NCI-H1105 (cell line): ENCODE measurements around the gene CD80.
A peak's percentile ranks its signal among the peaks of the same experiment; 100 is the strongest.

ENCODE experiments used
- DNase-seq: peaks from one replicate; lab custom pipeline; 2025; lab: John Stamatoyannopoulos, UW

The CD80 gene

DNA sequence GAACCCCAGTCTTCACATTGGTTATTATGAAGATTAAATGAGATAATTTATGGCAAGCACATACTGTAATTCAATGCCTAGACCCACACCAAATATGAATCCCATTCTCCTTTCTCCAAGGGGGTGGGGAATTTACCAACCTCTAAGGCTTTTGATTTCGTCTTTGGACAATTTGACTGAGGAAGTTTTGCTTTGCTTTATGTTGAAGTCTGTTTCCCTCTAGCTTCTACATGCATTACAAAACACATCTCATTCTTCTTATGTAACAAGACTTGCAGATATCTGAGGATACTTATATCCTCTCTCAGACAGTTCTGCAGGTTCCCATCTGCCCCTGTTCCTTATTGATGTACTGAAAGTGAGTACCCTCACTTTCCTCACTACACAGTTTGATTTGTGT, 12.2 kb downstream of the CD80 start:
- DNase-seq, result no peak

DNA sequence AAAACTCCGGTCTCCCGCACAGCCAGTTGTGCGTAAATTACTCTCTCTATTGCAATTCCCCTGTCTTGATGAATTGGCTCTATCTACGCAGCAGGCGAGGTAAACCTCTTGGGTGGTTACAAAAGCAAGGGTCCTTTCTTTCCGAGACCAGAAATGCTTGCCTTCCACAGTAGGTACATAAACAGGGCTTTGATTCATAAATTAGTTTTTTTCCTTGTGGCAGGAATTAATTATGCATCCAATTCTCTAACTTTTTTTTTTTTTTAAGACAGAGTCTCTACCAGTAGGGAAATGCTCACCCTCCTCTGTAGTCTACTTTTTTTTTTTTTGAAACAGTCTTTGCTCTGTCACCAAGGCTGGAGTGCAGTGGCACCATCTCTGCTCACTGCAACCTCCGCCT, 16.3 kb downstream of the CD80 start:
- no peak for DNase-seq

DNA sequence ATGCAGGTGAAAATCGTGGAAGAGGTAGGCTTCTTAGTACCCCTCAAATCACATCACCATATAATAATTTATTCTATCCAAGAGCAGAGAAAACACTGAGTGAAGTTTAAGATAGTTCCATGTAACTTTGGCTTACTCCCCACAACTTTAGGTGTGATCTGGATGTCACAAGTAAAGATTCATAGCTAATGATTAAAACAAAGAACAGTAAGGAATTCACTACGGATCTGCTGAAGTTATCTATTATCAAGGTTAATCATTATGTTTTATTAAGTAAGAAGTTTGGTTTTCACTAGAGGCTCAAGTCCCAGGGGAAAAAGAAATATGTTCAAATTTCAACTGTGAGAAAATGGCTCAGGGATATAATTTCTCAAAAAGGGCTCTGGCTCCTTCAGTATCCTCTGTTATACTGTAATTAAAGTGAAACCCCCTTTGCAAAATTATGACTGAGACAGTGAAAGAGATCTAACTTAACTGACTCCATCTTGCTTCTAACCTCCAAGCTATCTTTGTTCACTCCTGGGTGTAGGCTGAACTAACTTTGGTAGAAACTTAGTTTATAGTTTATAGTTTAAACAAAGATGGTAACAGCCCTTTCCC, 17.1 kb downstream of the CD80 start:
- DNase-seq, result no peak

DNA sequence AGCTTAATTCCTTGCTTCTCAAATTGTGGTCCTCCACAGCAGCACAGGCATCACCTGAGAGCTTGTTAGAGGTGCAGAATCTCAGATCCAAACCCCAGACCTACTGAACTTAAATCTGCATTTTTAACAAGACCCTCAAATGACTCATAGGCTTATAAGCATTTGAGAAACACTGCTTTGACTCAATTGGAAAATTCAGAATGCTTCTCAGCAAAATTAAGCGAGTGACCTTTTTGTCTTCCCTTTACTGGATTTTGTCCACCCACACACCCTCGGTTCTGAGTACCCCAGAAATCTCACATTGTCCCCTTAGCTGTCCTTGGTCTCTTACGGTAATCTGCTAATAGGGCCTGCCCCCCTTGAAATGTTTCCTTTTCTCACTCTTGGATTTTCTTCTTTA, 17.9 kb downstream of the CD80 start:
- DNase-seq, result no peak

DNA sequence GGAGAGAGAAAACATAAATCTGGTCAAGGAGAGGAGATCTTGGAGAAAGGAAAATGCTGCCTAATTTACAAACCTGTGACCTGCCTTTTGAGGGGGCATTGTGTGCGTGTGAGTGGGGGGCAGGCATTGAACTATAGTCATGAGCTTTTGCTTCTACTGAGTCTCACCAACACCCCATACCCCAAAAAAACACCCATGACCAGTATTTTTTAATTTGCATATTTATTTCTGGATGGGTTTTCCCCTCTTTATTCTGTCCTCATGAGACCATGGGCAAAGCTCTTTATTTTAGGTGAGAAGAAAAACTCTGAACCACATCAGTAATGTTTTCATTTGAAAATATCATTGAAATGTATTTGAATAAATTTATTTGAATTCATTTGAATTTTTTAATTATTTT, 20.6 kb downstream of the CD80 start:
- DNase-seq, result no peak

DNA sequence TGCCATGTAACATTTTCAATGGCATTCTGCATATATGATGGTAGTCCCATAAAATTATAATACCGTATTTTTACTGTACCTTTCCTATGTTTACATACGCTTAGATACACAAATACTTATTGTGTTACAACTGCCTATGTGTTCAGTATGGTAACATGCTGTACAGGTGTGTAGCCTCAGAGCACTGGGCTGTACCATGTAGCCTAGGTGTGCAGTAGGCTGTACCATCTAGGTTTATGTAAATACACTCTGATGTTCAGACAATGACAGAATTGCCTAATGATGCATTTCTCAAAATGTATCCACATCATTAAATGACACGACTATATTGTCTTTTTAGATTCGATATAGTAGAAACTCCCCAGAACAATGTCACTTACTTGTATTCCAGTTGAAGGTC, 22.7 kb downstream of the CD80 start:
- no peak for DNase-seq

DNA sequence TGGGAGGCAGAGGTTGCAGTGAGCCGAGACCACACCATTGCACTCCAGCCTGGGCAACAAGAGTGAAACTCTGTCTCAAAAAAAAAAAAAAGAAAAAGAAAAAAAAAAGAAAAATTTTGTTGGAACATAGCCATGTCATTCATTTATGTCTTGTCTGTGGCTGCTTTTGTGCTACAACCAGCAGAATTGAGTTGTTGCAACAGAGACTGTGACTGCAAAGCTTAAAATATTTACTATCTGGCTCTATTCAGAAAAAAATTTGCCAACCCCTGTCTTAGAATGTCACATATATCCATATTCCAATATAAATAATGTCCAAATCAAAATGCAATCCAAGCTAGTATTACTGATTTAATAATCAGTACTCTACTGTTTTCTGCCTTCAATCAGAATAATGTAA, 25.1 kb downstream of the CD80 start:
- DNase-seq, result no peak

DNA sequence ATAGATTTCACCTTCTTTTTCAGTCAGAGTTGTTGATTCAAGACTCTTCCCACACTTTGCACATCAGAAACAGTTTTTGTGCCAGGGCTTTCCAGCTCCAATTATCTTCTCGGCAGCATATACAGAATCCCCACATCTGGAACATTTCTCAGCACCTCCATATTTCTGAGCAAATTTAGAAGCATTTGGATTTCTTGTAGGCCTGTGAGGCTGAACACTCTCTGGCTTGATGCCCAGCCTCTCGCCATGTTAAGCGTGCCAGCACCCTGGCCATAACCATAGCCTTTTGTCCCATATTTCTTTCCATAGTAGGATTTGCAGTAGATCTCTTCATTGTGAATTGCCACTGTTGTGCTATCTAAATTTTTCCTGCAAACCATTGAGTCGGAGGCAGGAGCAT, 28.3 kb downstream of the CD80 start:
- no peak for DNase-seq

DNA sequence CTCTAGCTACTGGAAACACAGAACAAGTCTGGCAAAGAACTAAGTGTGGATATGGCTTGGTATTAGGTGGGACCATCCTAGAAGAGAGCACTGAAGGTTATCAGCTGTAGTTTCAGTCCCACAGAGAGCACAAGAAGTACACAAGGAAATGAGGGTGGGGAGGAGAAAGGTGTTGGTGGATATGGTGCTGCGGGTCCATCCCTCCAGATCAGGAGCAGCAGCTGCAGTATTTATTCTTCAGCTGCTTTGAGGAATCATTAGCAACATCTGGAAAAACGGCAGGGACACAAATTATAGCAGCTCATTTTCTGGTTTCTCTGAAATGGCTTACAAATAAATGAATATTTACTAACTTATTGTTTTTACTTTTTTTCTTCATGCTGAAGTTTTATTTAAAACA, 29.0 kb downstream of the CD80 start:
- no peak for DNase-seq

DNA sequence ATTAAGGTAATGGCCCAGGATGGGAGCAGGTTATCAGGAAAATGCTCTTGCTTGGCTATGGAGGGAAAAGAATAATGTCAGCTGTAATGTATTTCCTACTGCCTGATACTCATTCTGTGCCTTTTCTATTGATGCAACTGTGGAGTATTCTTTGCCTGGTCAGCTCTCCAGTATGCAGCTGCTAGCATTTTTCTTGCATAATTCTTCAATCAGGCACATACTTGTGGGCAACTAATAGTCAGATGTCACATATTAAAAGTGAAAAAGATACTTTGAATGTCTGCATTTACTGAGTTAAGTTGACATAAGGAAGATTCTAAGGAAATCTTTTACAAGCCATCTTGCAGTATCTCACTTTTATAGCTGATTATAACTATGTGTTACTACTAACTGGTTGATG, 29.5 kb downstream of the CD80 start:
- no peak for DNase-seq

DNA sequence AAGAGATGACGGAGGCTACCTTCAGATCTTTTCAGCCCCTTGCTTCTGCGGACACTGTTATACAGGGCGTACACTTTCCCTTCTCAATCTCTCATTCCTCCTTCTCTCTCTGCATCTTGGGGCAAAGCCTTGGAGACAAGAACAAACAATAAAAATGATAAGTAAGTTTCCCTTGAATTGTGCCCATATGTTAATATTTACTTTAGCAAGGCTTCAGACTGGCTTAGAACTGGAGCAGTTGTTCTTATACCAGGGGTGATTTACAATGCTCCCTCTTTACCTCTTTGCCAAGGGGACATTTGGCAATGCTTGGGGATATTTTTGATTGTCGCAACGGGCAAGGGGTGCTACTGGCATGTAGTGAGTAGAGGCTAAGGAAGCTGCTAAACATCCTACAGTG, 31.7 kb downstream of the CD80 start:
- DNase-seq, result no peak

DNA sequence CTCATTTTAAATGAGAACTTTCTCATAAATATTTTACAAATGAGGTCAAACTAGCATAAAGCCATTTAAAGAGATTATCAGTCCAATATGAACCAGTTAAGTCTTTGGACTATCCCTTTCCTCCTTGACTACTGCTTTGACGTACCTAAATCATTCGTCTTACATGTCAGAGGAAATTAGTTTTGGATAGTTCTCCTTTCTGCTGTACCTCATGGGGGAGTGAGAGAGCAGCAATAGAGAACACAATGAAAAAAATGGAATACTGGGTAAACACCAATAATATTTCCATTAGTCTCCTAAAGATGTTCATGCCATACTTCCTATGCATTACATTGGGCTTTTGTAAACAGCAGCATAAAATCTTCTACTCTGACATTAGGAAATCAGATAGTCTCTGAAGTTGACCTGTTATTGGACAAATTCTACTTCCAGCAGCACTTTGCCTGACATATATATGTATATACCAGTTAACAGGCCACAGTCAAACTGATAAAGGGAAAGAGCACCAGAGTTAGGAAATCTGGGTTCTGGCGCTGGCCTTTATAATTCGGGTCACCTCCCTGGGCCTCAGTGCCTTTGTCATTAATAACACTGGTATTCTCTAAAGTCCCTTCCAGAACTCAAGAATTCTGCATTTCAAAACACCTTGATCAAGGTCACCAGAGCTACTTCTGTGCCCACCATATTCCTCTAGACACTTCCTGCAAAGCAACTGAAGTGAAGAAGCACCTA, 34.3 kb downstream of the CD80 start:
- DNase-seq, result no peak

DNA sequence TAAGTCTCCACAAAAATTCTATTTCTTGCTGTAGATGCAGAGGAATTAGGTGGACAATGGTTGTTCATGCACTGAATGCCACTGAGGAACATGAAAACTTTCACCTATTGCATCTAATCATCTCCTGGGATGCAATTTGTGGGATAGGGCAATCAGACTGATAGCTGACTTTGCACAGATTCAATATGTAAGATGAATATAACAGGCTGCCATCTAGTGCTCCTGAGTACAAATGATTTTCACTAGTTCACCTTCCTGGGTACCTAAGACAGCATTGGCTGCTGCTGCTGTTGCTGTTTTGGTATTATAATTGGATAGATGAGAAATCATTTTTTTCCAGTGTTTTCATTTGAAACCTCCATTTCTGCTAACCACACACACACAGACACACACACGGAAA, 41.4 kb downstream of the CD80 start:
- DNase-seq, result no peak

DNA sequence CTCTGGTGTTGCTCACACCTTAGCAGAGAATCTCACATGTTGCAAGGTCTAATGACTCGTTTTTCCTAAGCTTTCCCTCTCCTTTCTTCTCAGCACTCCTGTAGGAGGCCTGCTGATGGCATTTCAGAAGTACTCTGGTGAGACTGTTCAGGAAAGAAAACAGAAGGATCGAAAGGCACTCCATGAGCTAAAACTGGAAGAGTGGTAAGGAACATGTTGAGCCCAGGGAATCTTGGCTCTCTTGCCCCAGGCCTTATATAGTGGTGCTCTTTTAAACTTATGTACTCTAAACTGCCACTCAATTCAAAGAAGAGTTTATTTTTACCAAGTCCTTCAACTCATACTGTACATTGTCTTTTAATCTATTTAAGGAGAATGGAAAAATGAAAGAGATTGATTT, 42.3 kb downstream of the CD80 start:
- no peak for DNase-seq

DNA sequence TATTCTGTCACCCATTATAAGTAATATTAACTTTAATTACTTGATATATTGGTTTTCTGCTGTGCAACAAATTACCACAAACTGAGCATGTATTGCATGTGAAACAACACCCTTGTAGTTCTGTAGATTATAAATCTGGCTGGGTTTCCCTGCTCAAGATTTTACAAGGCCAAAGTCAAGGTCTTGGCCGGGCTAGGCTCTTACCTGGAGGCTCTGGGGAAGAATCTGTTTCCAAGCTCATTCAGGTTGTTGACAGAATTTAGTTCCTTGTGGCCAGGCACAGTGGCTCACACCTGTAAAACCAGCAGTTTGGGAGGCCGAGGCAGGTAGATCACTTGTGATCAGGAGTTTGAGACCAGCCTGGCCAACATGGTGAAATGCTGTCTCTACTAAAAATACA, 44.8 kb downstream of the CD80 start:
- no peak for DNase-seq

DNA sequence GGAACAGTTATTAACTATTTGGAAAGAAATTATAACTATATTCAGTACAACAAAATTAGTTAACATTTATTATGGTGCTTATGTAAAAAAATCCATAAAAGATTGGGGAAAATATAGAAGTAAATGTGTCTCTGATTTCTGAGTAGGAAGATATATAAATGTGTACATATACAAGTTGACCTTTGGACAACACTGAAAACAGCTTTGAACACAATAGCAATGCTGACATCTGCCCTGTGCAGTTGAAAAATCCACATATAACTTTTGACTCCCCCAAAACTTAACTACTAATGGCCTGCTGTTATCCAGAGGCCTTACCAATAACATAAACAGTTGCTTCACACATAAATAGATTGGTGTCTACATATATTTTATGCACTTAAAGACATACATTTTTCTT, 48.7 kb downstream of the CD80 start:
- no peak for DNase-seq

DNA sequence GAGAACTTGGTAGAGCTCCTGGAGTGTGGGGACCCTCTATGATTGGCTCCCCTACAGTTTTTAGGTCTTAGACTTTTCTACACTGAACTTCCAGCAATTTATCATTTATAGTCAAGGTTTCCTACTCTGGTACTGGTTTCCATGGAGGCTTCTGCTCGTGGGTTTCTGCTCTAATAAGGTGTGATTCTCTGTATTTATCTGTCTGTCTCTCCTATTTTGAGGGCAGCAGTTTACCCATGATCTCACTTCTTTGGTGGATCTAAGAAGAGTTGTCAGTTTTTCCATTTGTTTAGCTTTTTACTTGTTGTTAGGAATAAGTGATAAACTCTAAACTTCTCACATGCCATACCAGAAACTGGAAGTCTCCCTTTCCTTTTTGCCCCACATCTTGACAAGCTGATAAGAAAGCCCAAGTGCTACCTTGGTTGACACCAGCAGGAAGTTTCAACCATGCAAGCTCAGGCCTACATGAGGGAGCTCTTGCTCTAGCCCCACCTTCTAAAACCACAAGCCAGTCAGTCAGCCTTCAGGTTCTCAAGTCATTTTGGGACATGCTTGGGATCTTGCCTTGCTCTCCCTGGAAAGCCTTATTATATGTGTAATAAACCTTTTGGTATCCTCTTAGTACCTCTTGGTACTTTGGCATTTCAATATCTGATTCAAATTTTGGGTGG, 51.1 kb downstream of the CD80 start:
- DNase-seq, result no peak

DNA sequence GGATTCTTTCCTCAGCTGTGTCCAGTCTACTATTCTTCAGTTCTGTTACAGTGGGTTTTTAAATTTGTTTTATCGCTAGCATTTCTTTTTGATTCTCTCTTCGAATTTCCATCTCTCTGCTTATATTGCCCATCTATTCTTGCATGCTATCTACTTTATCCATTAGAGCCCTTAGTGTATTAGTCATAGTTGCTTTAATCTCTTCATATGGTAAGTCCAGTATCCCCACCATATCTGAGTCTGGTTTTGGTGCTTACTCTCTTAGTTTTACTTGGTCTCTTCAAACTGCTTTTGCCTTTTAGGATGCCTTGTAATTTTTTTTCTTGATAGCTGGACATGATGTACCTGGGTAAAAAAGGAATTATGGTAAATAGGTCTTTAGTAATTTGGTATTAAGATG, 52.0 kb downstream of the CD80 start:
- DNase-seq, result no peak

DNA sequence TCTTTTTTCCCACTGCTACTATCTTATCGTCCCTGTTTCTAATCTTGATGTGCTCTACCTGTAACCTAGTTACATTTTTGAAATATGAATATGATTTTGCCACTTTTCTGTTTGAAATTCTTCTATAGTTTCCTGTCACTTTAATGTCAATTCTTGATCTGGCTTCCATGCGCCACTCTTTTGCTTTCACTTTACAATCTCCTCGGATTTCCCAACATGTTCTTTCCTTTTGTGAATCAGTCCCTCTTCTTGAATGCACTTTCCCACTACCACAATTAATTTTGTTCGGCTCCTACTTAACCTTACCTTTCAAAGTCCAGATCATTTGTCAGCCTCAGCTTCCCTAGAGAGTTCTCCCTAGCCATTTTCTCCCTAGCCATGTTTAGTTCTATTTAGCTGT, 52.8 kb downstream of the CD80 start:
- no peak for DNase-seq

DNA sequence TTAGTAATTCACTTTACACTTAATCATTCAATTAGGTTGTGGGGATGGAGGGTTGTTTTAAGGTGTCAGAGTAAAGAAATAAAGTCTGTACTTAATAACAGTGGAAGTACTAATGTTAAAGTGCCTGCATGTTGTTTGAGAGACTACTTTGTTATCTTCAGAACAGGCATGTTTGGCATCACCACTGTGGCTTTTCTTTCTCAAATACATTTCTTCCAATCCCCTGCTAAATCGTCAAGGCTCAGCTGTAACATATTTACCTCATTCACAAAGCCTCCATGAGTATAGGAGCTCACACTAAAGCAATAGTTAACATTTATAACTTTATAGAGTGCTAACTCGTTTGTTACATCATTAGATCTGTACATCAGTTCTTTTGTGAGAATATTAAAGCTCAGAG, 58.5 kb downstream of the CD80 start:
- DNase-seq, result no peak

DNA sequence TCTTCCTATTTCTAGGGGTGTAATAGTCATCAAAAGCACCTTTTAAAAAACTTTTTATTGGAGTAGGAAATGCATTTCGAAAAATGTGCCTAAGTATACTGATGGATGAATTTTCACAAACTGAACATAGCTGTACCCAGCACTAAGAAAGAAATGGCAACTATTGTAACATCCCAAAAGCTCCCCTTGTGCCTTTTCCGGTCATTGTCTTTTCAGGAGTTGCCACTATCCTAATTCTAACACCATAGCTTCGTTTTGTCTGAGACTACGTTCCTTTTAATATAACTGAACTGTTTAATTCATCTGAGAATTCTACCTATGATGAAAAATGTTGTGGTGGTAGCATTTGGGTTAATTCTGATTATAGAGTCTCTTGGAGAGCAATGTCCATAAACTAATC, 59.1 kb downstream of the CD80 start:
- no peak for DNase-seq

DNA sequence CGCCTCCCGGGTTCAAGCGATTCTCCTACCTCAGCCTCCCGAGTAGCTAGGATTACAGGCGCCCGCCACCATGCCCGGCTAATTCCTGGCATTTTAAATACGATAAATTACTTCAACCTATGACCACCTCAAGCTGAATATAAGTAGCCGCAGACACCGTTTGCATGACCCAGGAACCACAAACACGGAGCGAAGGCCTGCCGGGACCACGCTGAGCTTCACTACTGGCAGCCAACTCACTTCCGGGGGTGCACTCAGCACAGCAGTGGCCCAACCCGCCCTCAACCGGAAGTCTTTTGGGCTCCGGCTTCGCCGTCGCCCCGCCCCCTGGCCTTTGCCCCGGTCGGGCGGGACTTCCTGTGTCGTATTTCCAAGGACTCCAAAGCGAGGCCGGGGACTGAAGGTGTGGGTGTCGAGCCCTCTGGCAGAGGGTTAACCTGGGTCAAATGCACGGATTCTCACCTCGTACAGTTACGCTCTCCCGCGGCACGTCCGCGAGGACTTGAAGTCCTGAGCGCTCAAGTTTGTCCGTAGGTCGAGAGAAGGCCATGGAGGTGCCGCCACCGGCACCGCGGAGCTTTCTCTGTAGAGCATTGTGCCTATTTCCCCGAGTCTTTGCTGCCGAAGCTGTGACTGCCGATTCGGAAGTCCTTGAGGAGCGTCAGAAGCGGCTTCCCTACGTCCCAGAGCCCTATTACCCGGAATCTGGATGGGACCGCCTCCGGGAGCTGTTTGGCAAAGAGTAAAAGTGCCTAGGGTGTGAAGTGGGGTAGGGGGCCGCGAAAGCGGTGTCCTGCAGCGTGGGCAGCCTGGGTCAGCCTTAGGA, 61.0 kb downstream of the CD80 start, which contains the start of gene TIMMDC1:
Gene TIMMDC1 (plus strand): TSS at position 362 of the 826 bp plus-strand sequence. CDS start 187 bp downstream, at position 549.
- peak; percentile 99 for DNase-seq

DNA sequence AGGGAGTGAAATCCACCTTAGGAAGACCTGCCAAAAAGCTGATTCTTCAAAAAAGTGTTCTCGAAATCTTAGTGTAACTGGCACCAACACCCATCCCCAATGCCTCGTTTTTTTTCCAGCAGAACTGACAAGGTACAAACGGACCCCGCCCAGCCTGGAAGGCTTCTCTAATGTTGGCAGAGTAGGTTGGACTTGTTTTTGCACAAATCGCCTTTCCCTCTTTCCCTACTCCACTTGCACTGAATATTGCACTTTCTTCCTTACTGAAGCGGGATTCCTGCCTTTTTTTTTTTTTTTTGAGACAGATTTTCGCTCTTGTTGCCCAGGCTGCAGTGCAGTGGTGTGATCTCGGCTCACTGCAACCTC, 61.6 kb downstream of the CD80 start:
- DNase-seq, result no peak
